ENCODE data around the gene ADD1. TPM values are rescaled to one million over a fixed set of nuclear protein-coding genes. Genes with fewer than 3 reads are reported as not detected.

Gene ADD1
- total RNA-seq, 1 donor from 2014 or later, result 131 TPM

- Histone ChIP-seq H3K27me3 (no peaks in the 10 kb centered on the region), H3K36me3 (peaks cover 7% of the 10 kb centered on the region), H3K27ac (no peak overlapping the region), H3F3A (ENCODE audit: low read depth) (no peaks in the 10 kb centered on the region), H3K79me2 (ENCODE audit: low read depth) (peaks cover 6% of the 10 kb centered on the region), H3K9me3 (ENCODE audit: low read depth) (no peaks in the 10 kb centered on the region), H3K4me1 (no peaks in the 10 kb centered on the region), H3K9ac (no peak overlapping the region), H4K20me1 (ENCODE audit: low read depth) (peaks cover 7% of the 10 kb centered on the region), H3K4me2 (no peak overlapping the region), H2AFZ (replicated peaks) (no peak overlapping the region), H3K4me3 (no peak overlapping the region)
- no peak for TF ChIP-seq EZH2 (IDR thresholded peaks at IDR 0.05)
- no peak for TF ChIP-seq CTCF (IDR thresholded peaks at IDR 0.05)
- TF ChIP-seq EZH2phosphoT487 (IDR thresholded peaks at IDR 0.05), result no peak
- Mint-ChIP-seq H3K27me3 (ENCODE audit: insufficient read depth, low read depth) (peaks cover 11% of the 10 kb centered on the region), H3K36me3 (peaks cover 25% of the 10 kb centered on the region), H3K4me3 (no peak overlapping the region), H3K27ac (no peak overlapping the region), H3K9me3 (peaks cover 3% of the 10 kb centered on the region), H3K4me1 (no peaks in the 10 kb centered on the region)
- DNase-seq (ENCODE audit: low spot score), result no peak
Measured at GRCh38 chr4:2911868-2912267, 68.2 kb downstream of the ADD1 start.

- no peak overlapping the region for H3K4me2 ChIP-seq
- H3K9ac ChIP-seq, result no peak overlapping the region
- H3K79me2 ChIP-seq (ENCODE audit: low read depth), result peaks cover 19% of the 10 kb centered on the region
- H3K27me3 ChIP-seq, result no peaks in the 10 kb centered on the region
- Mint-ChIP-seq H3K4me3 (no peak overlapping the region), H3K9me3 (peaks cover 14% of the 10 kb centered on the region), H3K27me3 (ENCODE audit: insufficient read depth, low read depth) (peaks cover 11% of the 10 kb centered on the region), H3K4me1 (no peaks in the 10 kb centered on the region), H3K36me3 (peaks cover 38% of the 10 kb centered on the region), H3K27ac (no peak overlapping the region)
- no peak overlapping the region for H2AFZ ChIP-seq (replicated peaks)
- DNase-seq (ENCODE audit: low spot score), result no peak
- no peaks in the 10 kb centered on the region for H3F3A ChIP-seq (ENCODE audit: low read depth)
- no peaks in the 10 kb centered on the region for H3K4me1 ChIP-seq
- no peak overlapping the region for H3K4me3 ChIP-seq
- H4K20me1 ChIP-seq (ENCODE audit: low read depth), result peaks cover 7% of the 10 kb centered on the region
- no peaks in the 10 kb centered on the region for H3K9me3 ChIP-seq (ENCODE audit: low read depth)
- TF ChIP-seq EZH2 (IDR thresholded peaks at IDR 0.05) (no peak), CTCF (IDR thresholded peaks at IDR 0.05) (no peak), EZH2phosphoT487 (IDR thresholded peaks at IDR 0.05) (no peak)
- peaks cover 15% of the 10 kb centered on the region for H3K36me3 ChIP-seq
- no peak overlapping the region for H3K27ac ChIP-seq
Measured at GRCh38 chr4:2913168-2913567, 69.5 kb downstream of the ADD1 start.

- Histone ChIP-seq H3K9me3 (ENCODE audit: low read depth) (peaks cover 2% of the 10 kb centered on the region), H3K27me3 (no peaks in the 10 kb centered on the region), H3K4me3 (no peak overlapping the region), H3K36me3 (peaks cover 17% of the 10 kb centered on the region), H3K4me2 (no peak overlapping the region), H2AFZ (replicated peaks) (no peak overlapping the region), H4K20me1 (ENCODE audit: low read depth) (peaks cover 7% of the 10 kb centered on the region), H3K9ac (no peak overlapping the region), H3K4me1 (no peaks in the 10 kb centered on the region), H3K27ac (no peak overlapping the region), H3F3A (ENCODE audit: low read depth) (no peaks in the 10 kb centered on the region), H3K79me2 (ENCODE audit: low read depth) (peaks cover 30% of the 10 kb centered on the region)
- H3K27ac Mint-ChIP-seq, result no peak overlapping the region
- no peaks in the 10 kb centered on the region for H3K4me1 Mint-ChIP-seq
- H3K27me3 Mint-ChIP-seq (ENCODE audit: insufficient read depth, low read depth), result peaks cover 9% of the 10 kb centered on the region
- no peak overlapping the region for H3K4me3 Mint-ChIP-seq
- H3K36me3 Mint-ChIP-seq, result peaks cover 49% of the 10 kb centered on the region
- no peak for DNase-seq (ENCODE audit: low spot score)
- H3K9me3 Mint-ChIP-seq, result peaks cover 25% of the 10 kb centered on the region
- no peak for TF ChIP-seq CTCF (IDR thresholded peaks at IDR 0.05)
- TF ChIP-seq EZH2phosphoT487 (IDR thresholded peaks at IDR 0.05), result no peak
- TF ChIP-seq EZH2 (IDR thresholded peaks at IDR 0.05), result no peak
Measured at GRCh38 chr4:2914256-2915126, 70.8 kb downstream of the ADD1 start.

Measured in neural progenitor cell (in vitro differentiated cells).